ENCODE results near the gene ATP1B3. TPM values are rescaled to one million over a fixed set of nuclear protein-coding genes. Genes with fewer than 3 reads are reported as not detected.

The ATP1B3 gene
- total RNA-seq, 1 donor from 2014 or later, result 127 TPM

- Mint-ChIP-seq H3K4me3 (no peak overlapping the region), H3K4me1 (ENCODE audit: unreplicated experiment) (no peaks in the 10 kb centered on the region), H3K27me3 (no peaks in the 10 kb centered on the region), H3K27ac (no peak overlapping the region), H3K9me3 (no peaks in the 10 kb centered on the region), H3K36me3 (no peaks in the 10 kb centered on the region)
- no peak for TF ChIP-seq CTCF (conservative IDR thresholded peaks at IDR 0.05)
- no peak for DNase-seq (ENCODE audit: extremely low spot score, unreplicated experiment)
Observed at GRCh38 chr3:141860766-141861513, 15.5 kb upstream of the ATP1B3 start.

GRCh38 chr3:141862279-141862816, 14.1 kb upstream of the ATP1B3 start:
- H3K27me3 Mint-ChIP-seq, result no peaks in the 10 kb centered on the region
- H3K9me3 Mint-ChIP-seq, result no peaks in the 10 kb centered on the region
- no peak for DNase-seq (ENCODE audit: extremely low spot score, unreplicated experiment)
- no peaks in the 10 kb centered on the region for H3K36me3 Mint-ChIP-seq
- TF ChIP-seq CTCF (conservative IDR thresholded peaks at IDR 0.05), result no peak
- H3K4me3 Mint-ChIP-seq, result no peak overlapping the region
- no peaks in the 10 kb centered on the region for H3K4me1 Mint-ChIP-seq (ENCODE audit: unreplicated experiment)
- H3K27ac Mint-ChIP-seq, result no peak overlapping the region

GRCh38 chr3:141863491-141863890, 13.0 kb upstream of the ATP1B3 start:
- no peak for TF ChIP-seq CTCF (conservative IDR thresholded peaks at IDR 0.05)
- Mint-ChIP-seq H3K36me3 (no peaks in the 10 kb centered on the region), H3K9me3 (no peaks in the 10 kb centered on the region), H3K4me3 (no peak overlapping the region), H3K4me1 (ENCODE audit: unreplicated experiment) (no peaks in the 10 kb centered on the region), H3K27me3 (no peaks in the 10 kb centered on the region), H3K27ac (no peak overlapping the region)
- no peak for DNase-seq (ENCODE audit: extremely low spot score, unreplicated experiment)

GRCh38 chr3:141864281-141864970, 12.0 kb upstream of the ATP1B3 start:
- Mint-ChIP-seq H3K4me3 (no peak overlapping the region), H3K27ac (peak overlapping the region; percentile 80), H3K36me3 (no peaks in the 10 kb centered on the region), H3K27me3 (no peaks in the 10 kb centered on the region), H3K4me1 (ENCODE audit: unreplicated experiment) (no peaks in the 10 kb centered on the region), H3K9me3 (no peaks in the 10 kb centered on the region)
- no peak for TF ChIP-seq CTCF (conservative IDR thresholded peaks at IDR 0.05)
- no peak for DNase-seq (ENCODE audit: extremely low spot score, unreplicated experiment)

GRCh38 chr3:141865101-141865500, 11.3 kb upstream of the ATP1B3 start:
- H3K27ac Mint-ChIP-seq, result no peak overlapping the region
- H3K27me3 Mint-ChIP-seq, result no peaks in the 10 kb centered on the region
- DNase-seq (ENCODE audit: extremely low spot score, unreplicated experiment), result no peak
- no peak overlapping the region for H3K4me3 Mint-ChIP-seq
- no peaks in the 10 kb centered on the region for H3K4me1 Mint-ChIP-seq (ENCODE audit: unreplicated experiment)
- TF ChIP-seq CTCF (conservative IDR thresholded peaks at IDR 0.05), result no peak
- H3K9me3 Mint-ChIP-seq, result no peaks in the 10 kb centered on the region
- no peaks in the 10 kb centered on the region for H3K36me3 Mint-ChIP-seq
